SK-N-MC (cell line): ENCODE measurements around the gene BACH2.

Experiments
- DNase-seq: peaks from one replicate; pipeline ENCODE4 v3.0.0-alpha.2; 2011; ENCODE audit warnings: low read depth, low spot score
- H3K27ac ChIP-seq: fragments of 200-600 bp; sonication (generic); 2 replicates; pipeline ENCODE4 v1.5.1; 2016; ENCODE audit warnings: mixed run types
- H3K36me3 ChIP-seq: fragments of 200-600 bp; sonication (generic); 2 replicates; pipeline ENCODE4 v1.6.1; 2017; ENCODE audit warnings: antibody characterized with exemption, low read length, mixed read lengths; ENCODE audit not compliant: insufficient read depth
- H3K4me3 ChIP-seq: fragments of 200-600 bp; sonication (generic); 2 replicates; pipeline ENCODE4 v1.5.1; 2016
- H3K9ac ChIP-seq: fragments of 200-600 bp; sonication (generic); 2 replicates; pipeline ENCODE4 v1.8.0; 2017; ENCODE audit warnings: mixed run types, mixed read lengths; ENCODE audit not compliant: insufficient read length
- H3K9me3 ChIP-seq: fragments of 200-600 bp; sonication (generic); 2 replicates; pipeline ENCODE4 v1.6.1; 2017; ENCODE audit warnings: low read depth, mild to moderate bottlenecking, antibody characterized with exemption, low read length, moderate library complexity, mixed read lengths
- EZH2 ChIP-seq: fragments of 200-600 bp; sonication (generic); IDR thresholded peaks from one replicate; pipeline ENCODE4 v1.6.1; 2017; ENCODE audit warnings: antibody characterized with exemption
- FOXP2 ChIP-seq: optimal IDR thresholded peaks from 2 replicates; pipeline ENCODE3; 2011; ENCODE audit warnings: mild to moderate bottlenecking, moderate library complexity; ENCODE audit not compliant: insufficient read depth; ENCODE audit errors: extremely low read length, control extremely low read depth
- POLR2AphosphoS5 ChIP-seq: IDR thresholded peaks from 2 replicates; pipeline ENCODE4 v1.6.1; 2012; ENCODE audit warnings: mild to moderate bottlenecking, low read depth, low read length, borderline replicate concordance

The BACH2 gene

DNA sequence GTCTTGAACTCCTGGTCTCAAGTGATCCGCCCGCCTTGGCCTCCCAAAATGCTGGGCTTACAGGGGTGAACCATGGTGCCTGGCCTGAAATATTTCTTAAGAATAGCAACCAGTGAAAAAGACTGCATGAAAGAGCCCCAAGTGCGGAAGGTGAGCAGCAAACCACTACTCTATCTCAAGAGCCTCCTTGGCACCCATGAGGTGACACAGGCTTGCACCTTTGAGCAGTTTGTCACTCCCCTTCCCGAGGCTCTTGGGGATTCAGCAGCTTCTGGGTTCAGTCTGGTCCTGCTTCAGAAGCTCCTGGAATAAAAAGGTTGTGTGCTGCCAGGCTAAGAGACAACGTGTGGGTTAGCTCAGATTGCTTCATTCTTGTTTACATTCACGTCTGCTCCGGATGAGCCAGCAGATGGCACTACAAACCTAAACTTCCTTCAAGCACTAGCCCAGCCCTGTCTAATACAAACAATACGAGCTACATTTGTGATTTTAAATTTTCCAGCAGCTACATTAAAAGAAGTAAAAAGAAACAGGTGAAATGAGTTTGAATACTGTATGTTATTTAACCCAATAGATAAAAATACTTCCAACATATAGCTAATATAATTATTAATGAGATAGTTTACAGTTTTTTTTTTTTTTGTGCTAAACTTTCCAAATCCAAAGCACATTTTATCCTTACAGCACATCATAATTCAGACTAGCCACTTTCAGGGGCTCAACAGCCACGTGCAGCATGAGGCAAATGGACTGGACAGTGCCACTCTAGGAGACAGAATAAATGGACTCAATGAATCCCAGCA is 356.2 kb downstream of the BACH2 start:
- H3K4me3 ChIP-seq: no peak overlapping the region
- no peaks in the 10 kb centered on the region; the same call in 1 of the 2 replicates for H3K9me3 ChIP-seq
- no peak overlapping the region for H3K27ac ChIP-seq
- no peak overlapping the region for H3K9ac ChIP-seq
- H3K36me3 ChIP-seq: no peaks in the 10 kb centered on the region
- TF ChIP-seq FOXP2 (no peak), POLR2AphosphoS5 (no peak), EZH2 (no peak)
- peak; percentile 57 for DNase-seq

DNA sequence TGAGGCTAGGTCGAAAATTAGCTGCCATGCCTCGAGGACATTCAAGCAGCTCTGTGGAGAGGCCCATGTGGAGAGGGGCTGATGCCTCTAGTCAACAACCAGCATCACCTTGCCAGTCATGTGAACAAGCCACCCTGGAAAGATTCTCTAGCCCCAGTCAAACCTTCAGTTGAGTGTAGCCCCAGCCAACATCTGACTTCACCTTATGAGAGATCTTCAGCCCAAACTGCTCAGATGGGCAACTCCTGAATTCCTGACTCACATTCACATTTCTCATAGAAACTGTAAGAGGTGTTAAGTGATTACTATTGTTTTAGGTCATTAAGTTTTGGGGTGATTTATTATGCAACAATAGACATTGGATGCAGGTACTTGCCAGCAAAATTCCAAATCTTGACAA is 357.5 kb downstream of the BACH2 start:
- Histone ChIP-seq H3K9ac (no peak overlapping the region), H3K4me3 (no peak overlapping the region), H3K9me3 (no peaks in the 10 kb centered on the region), H3K27ac (no peak overlapping the region), H3K36me3 (no peaks in the 10 kb centered on the region)
- DNase-seq: no peak
- TF ChIP-seq EZH2 (no peak), FOXP2 (no peak), POLR2AphosphoS5 (no peak)

DNA sequence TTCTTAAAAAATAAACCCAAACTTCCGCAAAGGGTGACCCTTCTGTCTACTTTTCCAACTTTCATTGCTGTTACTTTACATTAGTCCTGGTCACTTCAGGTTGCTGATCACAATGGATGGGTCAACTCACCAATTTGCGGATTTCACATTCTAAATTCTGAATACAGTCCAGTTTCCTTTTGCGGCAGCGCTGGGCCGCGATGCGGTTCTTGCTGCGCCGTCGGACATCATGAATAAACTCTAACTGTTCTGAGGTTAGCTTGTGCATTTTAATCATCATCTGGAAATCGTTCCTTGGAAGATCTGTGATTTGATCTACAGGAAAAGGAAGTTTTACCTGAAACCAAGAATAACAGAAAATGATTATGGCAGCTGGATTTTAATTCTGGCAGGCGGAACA is 358.6 kb downstream of the BACH2 start:
- Histone ChIP-seq H3K9me3 (no peaks in the 10 kb centered on the region), H3K4me3 (no peak overlapping the region), H3K27ac (no peak overlapping the region), H3K36me3 (no peaks in the 10 kb centered on the region), H3K9ac (no peak overlapping the region)
- TF ChIP-seq EZH2: no peak
- TF ChIP-seq FOXP2: no peak
- TF ChIP-seq POLR2AphosphoS5: no peak
- no peak for DNase-seq

DNA sequence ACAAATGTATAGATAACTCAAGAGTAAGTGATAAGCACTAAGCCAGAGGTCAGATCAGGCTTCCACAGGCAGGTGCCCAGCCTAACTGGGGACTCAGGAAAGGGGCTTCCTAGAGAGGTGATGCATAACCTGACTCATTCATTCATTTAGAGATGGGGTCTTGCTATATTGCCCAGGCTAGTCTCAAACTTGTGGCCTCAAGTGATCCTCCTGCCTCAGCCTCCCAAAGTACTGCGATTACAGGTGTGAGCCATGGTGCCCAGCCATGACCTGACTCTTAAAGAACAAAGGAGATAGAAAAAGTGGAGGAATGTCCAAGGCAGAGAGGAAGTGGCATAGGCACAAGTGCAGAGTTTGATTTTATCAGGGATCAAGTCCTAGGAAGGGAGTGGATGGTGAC is 360.5 kb downstream of the BACH2 start:
- TF ChIP-seq FOXP2 (no peak), EZH2 (no peak), POLR2AphosphoS5 (no peak)
- Histone ChIP-seq H3K9me3 (no peaks in the 10 kb centered on the region), H3K27ac (no peak overlapping the region), H3K9ac (no peak overlapping the region), H3K36me3 (no peaks in the 10 kb centered on the region), H3K4me3 (no peak overlapping the region)
- no peak for DNase-seq

DNA sequence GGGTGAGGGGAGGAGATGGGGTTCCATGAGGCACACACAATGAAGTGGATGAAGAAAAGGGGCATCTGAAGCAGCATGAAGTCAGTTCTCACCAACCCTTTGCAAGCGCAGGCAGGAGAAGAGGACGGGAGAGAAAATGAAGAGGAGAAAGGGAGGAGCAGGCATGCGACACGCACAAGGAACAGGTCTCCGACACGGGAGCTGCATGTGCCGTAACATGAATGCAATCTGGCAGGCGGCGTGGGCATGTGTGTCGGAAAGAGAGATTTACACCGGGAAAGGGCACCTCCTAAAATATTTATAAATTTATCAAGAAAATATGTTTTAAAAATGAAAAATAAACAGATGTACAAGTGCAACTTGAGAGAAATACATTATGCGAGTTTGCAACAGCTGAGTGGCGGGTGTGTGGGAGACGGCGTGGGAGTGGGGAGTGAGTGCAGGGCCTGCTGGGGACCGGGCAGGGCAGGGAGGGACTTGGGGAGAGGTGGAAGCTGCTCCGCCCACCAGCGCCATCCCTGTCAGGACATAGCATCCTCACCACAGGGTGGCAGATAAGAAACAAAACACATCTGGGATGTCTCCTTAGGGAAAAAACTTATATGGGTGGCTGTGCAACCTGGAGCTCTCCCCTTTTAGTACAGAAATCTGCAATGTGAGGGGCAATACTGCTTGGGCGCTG is 361.8 kb downstream of the BACH2 start:
- TF ChIP-seq FOXP2: no peak
- no peak for TF ChIP-seq POLR2AphosphoS5
- no peak for TF ChIP-seq EZH2
- Histone ChIP-seq H3K9ac (no peak overlapping the region), H3K36me3 (no peaks in the 10 kb centered on the region), H3K9me3 (no peaks in the 10 kb centered on the region), H3K27ac (no peak overlapping the region), H3K4me3 (no peak overlapping the region)
- no peak for DNase-seq

DNA sequence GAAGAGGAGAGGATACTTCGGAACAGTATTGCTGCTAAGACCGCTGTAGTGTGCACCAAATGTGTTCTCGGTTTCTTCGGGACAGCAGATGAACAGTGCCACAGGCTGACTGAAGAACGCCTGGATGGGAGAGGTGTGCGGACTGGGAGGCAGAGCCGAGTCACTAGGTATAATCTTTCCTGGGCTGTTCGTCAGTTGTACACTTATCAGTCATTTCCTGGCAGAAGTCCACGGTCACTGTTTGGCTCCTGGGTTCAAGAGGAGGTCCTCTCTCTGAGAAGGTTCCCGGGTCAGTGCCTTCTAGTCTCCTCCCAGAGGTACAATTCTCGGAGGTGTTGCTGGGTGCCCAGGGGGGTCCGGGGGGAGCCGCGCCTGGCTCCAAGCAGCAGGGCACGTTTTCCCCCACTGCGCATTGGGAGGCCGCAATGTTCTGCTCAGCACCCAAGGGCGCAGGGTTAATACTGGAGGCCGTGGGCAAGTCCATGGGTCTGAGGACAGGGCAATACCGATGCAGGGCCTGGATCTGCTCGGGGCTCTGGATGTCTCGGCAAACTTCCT is 364.3 kb downstream of the BACH2 start:
- TF ChIP-seq FOXP2: no peak
- no peak for TF ChIP-seq EZH2
- no peak for TF ChIP-seq POLR2AphosphoS5
- DNase-seq: no peak
- H3K36me3 ChIP-seq: no peaks in the 10 kb centered on the region
- H3K4me3 ChIP-seq: no peak overlapping the region
- H3K9me3 ChIP-seq: no peaks in the 10 kb centered on the region
- no peak overlapping the region for H3K27ac ChIP-seq
- H3K9ac ChIP-seq: no peak overlapping the region

DNA sequence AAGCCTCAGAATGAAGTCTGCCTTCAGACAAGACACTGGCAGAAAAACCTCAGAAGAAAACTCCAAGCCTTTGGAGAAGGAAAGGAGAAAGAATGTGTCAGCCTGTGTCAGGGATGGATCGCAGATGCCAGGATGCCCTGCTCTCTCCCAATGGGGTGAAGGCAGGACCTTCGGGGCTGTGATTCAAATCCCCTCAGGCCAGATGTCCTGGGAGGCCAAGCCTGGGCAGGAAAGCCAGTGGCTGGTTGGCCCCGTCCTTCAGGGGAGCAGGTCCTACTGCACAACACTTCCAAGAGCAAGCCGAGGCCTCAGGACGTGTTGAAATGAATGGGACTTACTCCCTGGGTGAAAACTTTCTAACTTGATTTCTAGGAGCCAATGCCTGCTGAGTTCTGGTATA is 365.9 kb downstream of the BACH2 start:
- Histone ChIP-seq H3K36me3 (no peaks in the 10 kb centered on the region), H3K27ac (no peak overlapping the region), H3K9me3 (no peaks in the 10 kb centered on the region), H3K9ac (no peak overlapping the region), H3K4me3 (no peak overlapping the region)
- DNase-seq: no peak
- TF ChIP-seq EZH2: no peak
- no peak for TF ChIP-seq FOXP2
- TF ChIP-seq POLR2AphosphoS5: no peak

DNA sequence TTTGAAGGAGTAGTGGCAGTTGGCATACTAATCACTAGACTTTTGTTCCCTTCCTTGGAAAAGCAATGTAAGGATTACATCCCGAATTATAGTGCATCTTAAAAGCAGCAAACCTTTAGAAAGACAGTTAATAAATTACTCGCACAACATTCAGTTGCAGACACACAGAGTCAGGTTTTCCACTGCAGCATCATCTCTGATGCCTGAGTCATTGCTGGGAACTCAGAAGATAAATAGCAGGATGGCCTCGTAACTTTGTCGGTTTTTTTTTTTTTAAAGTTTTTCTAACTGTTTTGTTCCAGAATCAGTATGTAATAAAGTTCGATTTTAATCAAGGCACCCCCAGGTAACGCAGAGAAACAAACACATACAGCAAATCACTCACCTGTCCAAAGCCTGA is 368.0 kb downstream of the BACH2 start:
- Histone ChIP-seq H3K4me3 (no peak overlapping the region), H3K27ac (no peak overlapping the region), H3K9ac (no peak overlapping the region), H3K9me3 (no peaks in the 10 kb centered on the region), H3K36me3 (no peaks in the 10 kb centered on the region)
- DNase-seq: no peak
- no peak for TF ChIP-seq POLR2AphosphoS5
- TF ChIP-seq FOXP2: no peak
- no peak for TF ChIP-seq EZH2
